Panc1 (cell line): ENCODE measurements around the gene EFR3B. TPM values are rescaled to one million over a fixed set of nuclear protein-coding genes. Genes with fewer than 3 reads are reported as not detected.

Source experiments
- ATAC-seq: fragments of 200-7000 bp; cut with Tn5 transposase; 2 replicates; pipeline ENCODE4 v1.9.1; 2020; ENCODE audit warnings: mild to moderate bottlenecking, moderate library complexity
- BruUV-seq: library from RNA; stranded (reverse); fragments of 400-500 nt; replicated peaks from 2 replicates; lab custom pipeline; 2021; lab: Mats Ljungman, UMichigan
- CTCF ChIA-PET: fragments of 300-600 bp; sonication (Branson Sonifier 250); formaldehyde crosslinking; loops from one replicate; lab custom pipeline; 2022; ENCODE audit warnings: antibody characterized with exemption; lab: Charles Lee
- POLR2A ChIA-PET: fragments of 300-600 bp; sonication (Branson Sonifier 250); formaldehyde crosslinking; loops from one replicate; lab custom pipeline; 2022; ENCODE audit warnings: antibody characterized with exemption; lab: Charles Lee
- DNase-seq: peaks from one replicate; pipeline ENCODE4 v3.0.0-alpha.2; 2010; ENCODE audit warnings: low read depth, low spot score
- H3K27ac ChIP-seq: 2 replicates; pipeline ENCODE4 v1.5.1; 2011; ENCODE audit warnings: mild to moderate bottlenecking, low read length, inconsistent platforms
- H3K27me3 ChIP-seq: fragments of 200-500 bp; sonication (Bioruptor generic); 2 replicates; pipeline ENCODE4 v1.6.0; 2014; ENCODE audit warnings: low read length, inconsistent platforms; ENCODE audit not compliant: control insufficient read depth, insufficient read depth
- H3K36me3 ChIP-seq: fragments of 200-500 bp; sonication (Bioruptor generic); 2 replicates; pipeline ENCODE4 v1.5.1; 2014; ENCODE audit warnings: inconsistent platforms, mild to moderate bottlenecking, low read length, moderate library complexity; ENCODE audit not compliant: control insufficient read depth, insufficient read depth
- H3K4me1 ChIP-seq: 2 replicates; pipeline ENCODE4 v1.5.1; 2011; ENCODE audit warnings: inconsistent platforms, mild to moderate bottlenecking, low read length, moderate library complexity; ENCODE audit not compliant: control insufficient read depth, insufficient read depth
- H3K4me3 ChIP-seq, 2 experiments: 2 replicates each; pipeline ENCODE4 v1.5.1; 2011 to 2012; ENCODE audit warnings: low read depth in 2 of 2, low read length in 2 of 2, mild to moderate bottlenecking in 2 of 2, inconsistent platforms in 1 of 2, moderate library complexity in 1 of 2
- H3K9me3 ChIP-seq: fragments of 200-500 bp; sonication (Bioruptor generic); 2 replicates; pipeline ENCODE4 v1.5.1; 2014; ENCODE audit warnings: low read depth, mild to moderate bottlenecking, inconsistent platforms, low read length, moderate library complexity; ENCODE audit not compliant: control insufficient read depth, insufficient read depth
- CTCF ChIP-seq: fragments of 450-650 bp; IDR thresholded peaks from 2 replicates; pipeline ENCODE4 v1.5.1; 2017; ENCODE audit warnings: mild to moderate bottlenecking
- POLR2AphosphoS5 ChIP-seq: IDR thresholded peaks from 2 replicates; pipeline ENCODE4 v1.6.1; 2012; ENCODE audit warnings: mild to moderate bottlenecking, low read depth, low read length, moderate library complexity
- REST ChIP-seq, 2 experiments: IDR thresholded peaks; 2 replicates each; pipeline ENCODE4 v1.6.1; 2011 to 2012; ENCODE audit warnings: low read depth in 2 of 2, control low read depth in 1 of 2, low read length in 1 of 2, mild to moderate bottlenecking in 1 of 2, moderate library complexity in 1 of 2; ENCODE audit not compliant: insufficient read depth in 1 of 2
- SIN3A ChIP-seq: IDR thresholded peaks from 2 replicates; pipeline ENCODE4 v1.6.1; 2012; ENCODE audit warnings: low read depth, mild to moderate bottlenecking, low read length, moderate library complexity, borderline replicate concordance; ENCODE audit not compliant: insufficient read depth
- TCF7L2 ChIP-seq: IDR thresholded peaks from 2 replicates; pipeline ENCODE4 v1.6.1; 2011; ENCODE audit warnings: mild to moderate bottlenecking, low read depth, low read length, inconsistent platforms
- in situ Hi-C: cut with HindIII; loops from 2 replicates; pipeline ENCODE4 v1.10.0; 2016; ENCODE audit warnings: low sequenced_read_pairs, low pct_unique_long_range_greater_than_20kb
- intact Hi-C: fragments of 100-400 bp; cut with micrococcal nuclease; formaldehyde crosslinking; loops from one replicate; pipeline ENCODE4 v1.10.0; 2022; ENCODE audit not compliant: unreplicated experiment
- total RNA-seq: library from RNA; stranded (reverse); gene quantifications from one replicate; pipeline ENCODE4 v1.2.1, GENCODE V29; 2021; ENCODE audit not compliant: unreplicated experiment

The EFR3B gene
- total RNA-seq, 1 experiment from 2014 or later, result 8.9 TPM

GRCh38 chr2:25176541-25177181 is 134.8 kb downstream of the EFR3B start:
- DNase-seq, result no peak
- CTCF ChIA-PET, result no interaction called here
- Histone ChIP-seq H3K36me3 (no peaks in the 10 kb centered on the region), H3K27me3 (peaks cover 3% of the 10 kb centered on the region; the same call in 1 of the 2 replicates), H3K9me3 (no peaks in the 10 kb centered on the region), H3K4me1 (no peaks in the 10 kb centered on the region), H3K27ac (no peak overlapping the region), H3K4me3 (no peak overlapping the region)
- in situ Hi-C loops (no loop called here), intact Hi-C loops (no loop called here)
- POLR2A ChIA-PET, result no interaction called here
- no peak for TF ChIP-seq REST (IDR thresholded peaks at IDR 0.05; ENCODE audit: insufficient read depth in 1 of 2, low read depth in 2 of 2, low read length in 1 of 2)
- TF ChIP-seq POLR2AphosphoS5, result no peak
- TF ChIP-seq TCF7L2, result no peak
- TF ChIP-seq SIN3A, result no peak
- TF ChIP-seq CTCF, result no peak
- BruUV-seq, result no TSS peak
- ATAC-seq, result no peak

GRCh38 chr2:25177211-25177611 is 135.3 kb downstream of the EFR3B start:
- no peak for TF ChIP-seq TCF7L2
- TF ChIP-seq REST (IDR thresholded peaks at IDR 0.05; ENCODE audit: insufficient read depth in 1 of 2, low read depth in 2 of 2, low read length in 1 of 2), result no peak
- no peak for TF ChIP-seq CTCF
- ATAC-seq (no peak), DNase-seq (no peak)
- H3K36me3 ChIP-seq, result no peaks in the 10 kb centered on the region
- intact Hi-C loops (no loop called here), in situ Hi-C loops (no loop called here)
- H3K27me3 ChIP-seq, result peaks cover 3% of the 10 kb centered on the region; the same call in 1 of the 2 replicates
- H3K9me3 ChIP-seq, result no peaks in the 10 kb centered on the region
- POLR2A ChIA-PET, result no interaction called here
- no peaks in the 10 kb centered on the region for H3K4me1 ChIP-seq
- CTCF ChIA-PET, result no interaction called here
- no peak overlapping the region for H3K27ac ChIP-seq
- H3K4me3 ChIP-seq, result no peak overlapping the region
- BruUV-seq, result no TSS peak
